Activated T-cell treated with anti-CD3 and anti-CD28 coated beads for 48 hours (primary cell): Measurements from ENCODE around the gene USP20.
A peak's percentile ranks its signal among the peaks of the same experiment; 100 is the strongest.

Experiments used
- DNase-seq: peaks from one replicate; pipeline ENCODE4 v3.0.0-alpha.2; 2020; ENCODE audit warnings: low read depth

The USP20 gene

DNA sequence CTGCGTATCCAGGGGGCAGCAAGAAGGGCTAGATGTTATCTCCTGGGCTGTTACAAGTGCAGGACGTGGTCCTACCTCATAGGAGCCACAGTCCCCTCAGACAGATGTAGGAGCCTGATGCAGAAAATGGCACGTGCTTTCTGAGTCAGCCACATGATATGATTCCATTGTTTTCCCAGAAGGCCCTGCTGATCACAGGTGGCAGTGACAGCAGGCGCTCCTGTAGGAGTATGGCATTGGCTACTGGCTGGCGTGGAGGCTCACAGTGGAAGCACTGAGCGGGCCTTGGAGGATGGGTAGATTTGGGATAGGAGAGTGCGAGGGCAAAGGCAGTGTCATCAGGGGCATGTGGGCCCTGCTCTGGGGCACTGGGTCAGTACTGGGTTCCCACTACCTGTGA, 21.9 kb downstream of the USP20 start:
- no peak for DNase-seq

DNA sequence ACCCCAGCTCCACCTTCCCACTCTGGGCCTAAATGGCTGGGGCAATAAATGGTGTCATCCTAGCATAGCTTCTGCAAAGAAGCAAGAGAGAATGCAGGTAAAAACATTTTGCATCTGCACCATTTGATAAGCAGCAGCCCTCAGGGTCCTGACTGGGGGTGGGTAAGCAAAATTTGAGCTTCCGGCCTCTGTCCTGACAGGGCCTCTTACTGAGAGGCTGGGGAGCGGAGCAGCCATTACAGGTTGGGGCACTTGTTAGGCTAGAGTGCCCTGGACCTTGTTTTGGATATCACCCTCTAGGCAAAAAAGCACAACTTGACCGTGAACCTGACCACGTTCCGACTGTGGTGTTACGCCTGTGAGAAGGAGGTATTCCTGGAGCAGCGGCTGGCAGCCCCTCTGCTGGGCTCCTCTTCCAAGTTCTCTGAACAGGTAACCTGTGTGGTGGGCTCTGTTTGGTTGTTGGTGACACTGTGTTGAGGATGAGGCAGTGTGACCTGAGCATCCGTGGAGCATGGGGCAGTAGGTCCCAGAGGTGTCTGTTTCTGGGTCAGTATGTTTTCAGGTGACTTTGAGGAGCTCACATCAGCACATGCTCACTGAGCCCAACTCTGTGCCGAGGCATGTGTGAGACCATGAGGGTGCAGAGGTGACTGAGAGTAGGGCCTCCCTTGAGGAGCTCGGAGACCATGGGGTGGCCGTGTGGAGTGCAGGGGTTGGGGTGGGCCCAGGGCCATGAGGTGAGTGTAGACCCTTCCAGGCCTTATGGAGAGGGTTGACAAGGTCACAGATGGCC, 23.1 kb downstream of the USP20 start:
- no peak for DNase-seq

DNA sequence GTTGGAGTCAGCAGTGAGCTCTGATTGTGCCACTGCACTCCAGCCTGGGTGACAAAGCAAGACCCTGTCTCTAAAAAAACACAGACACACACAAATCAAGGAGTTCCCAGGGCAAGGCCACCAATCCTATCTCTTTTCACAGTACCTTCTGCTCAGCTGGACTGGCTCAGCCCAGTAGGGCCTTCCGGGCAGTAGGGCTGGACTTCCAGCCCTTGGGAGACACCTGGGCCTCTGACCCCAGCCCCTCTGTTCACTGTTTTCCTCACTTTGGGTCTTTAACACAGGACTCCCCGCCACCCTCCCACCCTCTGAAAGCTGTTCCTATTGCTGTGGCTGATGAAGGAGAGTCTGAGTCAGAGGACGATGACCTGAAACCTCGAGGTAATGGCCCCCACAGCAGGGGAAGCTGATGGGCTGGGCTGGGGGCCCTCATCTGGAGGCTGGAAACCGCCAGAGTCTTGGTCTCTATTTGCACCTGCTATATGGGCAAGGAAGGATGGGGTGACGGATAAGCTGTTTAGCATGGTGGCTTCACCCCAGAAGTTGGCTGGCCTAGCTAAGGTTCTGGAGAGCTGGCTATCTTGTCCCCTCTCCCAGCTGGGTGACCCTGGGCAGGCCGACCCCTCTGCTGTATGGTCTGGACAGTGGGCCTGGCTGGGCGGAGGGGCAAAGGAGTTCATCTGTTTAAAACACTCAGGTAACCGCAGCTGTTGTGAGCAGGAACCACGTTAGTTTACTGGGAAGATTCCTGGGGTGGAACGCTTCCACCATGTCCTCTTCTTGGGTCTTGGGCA, 25.6 kb downstream of the USP20 start:
- no peak for DNase-seq

DNA sequence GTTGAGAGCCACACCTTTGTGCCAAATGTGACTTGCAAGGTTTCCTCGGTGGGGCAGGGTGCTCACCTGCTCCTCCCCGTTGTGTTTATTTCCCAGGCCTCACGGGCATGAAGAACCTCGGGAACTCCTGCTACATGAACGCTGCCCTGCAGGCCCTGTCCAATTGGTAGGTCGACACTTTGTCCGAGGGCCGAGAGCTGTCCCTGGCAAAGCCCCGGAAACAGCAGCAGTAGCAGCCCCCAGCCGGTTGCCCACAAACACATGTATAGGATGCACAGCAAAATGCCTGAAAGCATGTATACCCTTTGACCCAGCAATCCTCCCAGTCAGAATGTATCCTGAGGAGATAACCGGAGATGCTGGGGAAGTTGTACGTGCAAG, 26.2 kb downstream of the USP20 start:
- no peak for DNase-seq

DNA sequence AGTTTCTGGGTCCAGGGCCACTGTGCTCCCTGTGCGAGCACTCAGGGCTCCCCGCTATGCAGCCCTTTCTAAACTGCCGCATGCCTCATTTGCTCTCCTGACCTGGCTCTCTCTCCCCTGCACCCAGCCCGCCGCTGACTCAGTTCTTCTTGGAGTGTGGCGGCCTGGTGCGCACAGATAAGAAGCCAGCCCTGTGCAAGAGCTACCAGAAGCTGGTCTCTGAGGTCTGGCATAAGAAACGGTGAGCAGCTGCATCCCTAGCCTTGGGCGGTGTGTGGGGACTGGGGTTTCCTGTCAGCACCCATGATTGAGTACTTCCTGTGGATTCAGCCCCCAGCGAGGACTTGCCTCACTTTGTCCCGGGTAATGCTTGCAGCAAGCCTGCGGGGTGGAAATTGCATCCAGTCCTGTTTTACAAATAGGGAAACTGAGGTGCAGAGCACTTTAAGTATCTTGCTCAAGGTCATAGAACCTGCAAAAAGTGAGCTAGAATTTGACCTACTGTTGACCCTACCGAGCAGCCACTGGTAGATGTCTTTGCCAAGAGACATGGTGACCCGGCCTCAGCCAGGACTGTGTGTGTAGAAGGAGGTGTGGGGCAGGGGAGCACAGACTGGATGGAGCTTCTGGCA, 27.9 kb downstream of the USP20 start:
- peak; percentile 66 for DNase-seq

DNA sequence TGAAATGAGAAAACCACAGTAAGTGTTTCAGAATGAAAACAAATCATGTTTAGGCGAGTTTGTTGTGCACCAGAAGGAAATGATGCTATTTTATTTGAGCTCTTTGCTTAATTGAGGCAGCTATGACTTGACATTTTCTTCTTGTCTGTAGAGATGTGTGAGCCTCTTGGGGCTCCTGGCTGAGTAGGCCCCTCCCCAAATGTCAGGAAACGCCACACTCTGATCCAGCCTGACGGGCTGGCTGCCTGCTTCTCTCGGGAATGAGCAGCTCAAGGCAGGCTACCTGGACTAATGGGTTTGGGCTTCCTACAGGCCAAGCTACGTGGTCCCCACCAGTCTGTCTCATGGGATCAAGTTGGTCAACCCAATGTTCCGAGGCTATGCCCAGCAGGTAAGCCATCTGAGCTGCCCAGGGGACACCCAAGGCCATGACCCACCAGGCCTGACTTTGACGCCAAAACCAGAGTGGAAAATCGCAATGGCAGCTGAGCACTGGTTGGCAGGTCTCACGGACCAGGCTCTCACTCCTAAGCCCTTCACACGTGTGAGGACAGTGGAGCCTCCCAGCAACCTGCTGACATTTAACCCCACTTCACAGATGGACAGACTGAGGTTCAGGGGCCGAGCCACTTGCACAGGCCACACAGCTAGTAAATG, 29.9 kb downstream of the USP20 start:
- no peak for DNase-seq

DNA sequence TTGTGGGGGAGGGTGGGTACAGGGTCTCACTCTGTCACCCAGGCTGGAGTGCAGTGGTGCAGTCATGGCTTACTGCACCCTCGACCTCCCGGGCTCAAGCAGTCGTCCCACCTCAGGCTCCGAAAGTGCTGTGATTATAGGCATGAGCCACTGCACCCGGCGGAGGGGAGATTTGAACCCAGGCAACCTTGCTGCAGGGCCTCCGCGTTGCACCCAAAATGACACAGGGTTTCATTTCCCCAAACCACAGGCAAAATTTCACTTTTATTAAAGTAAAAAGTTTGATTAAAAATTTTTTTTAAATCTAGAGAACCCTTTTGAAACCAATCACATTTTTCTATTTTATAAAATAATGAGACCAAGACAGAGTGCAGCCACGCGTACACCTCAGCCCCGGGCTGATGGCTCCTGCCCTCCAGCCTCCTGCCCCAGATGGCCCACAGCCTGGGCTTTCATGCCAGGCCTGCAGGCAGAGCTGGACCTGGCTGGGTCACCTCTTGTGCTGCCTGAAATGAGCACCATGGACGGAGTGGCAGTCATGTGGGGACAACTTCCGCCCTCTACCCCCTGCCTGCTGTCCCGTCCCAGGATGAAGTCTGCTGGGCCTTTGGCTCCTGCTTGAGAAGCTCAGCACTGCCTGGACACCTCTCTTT, 30.5 kb downstream of the USP20 start:
- no peak for DNase-seq

DNA sequence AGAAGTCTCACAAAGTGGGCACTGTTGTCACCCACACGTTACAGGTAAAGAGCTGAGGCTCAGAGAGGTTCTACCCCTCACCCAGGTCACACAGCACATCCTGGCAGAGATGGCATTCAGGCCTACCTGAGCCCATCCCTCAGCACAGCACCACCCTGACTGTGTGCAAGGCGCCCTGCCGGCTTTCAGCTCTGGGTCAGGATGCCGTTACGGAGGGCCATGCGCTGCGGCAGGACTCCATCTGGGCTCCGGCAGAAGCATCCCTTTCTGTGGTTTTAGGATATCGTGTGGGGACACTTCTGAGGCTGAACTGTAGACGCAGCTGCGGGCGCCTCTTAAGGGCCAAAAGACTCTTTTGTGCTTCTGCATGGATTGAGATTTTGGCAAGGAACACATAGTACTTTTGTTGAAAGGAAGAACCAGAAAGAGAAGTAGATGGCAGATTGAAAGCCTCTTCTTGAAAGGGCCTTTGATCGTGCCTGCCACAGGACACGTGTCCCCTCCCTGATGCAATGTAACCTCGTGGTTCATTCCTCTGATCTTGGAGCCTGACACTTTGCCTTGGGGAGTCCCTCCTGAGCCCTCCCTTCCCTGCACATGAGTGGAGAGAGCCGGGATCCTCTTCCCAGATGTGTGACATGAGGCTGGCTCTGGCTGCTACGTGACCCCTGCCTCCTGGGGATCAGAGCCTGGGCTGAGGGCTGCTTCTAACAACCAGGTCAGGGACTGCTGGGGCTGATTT, 31.3 kb downstream of the USP20 start:
- no peak for DNase-seq

DNA sequence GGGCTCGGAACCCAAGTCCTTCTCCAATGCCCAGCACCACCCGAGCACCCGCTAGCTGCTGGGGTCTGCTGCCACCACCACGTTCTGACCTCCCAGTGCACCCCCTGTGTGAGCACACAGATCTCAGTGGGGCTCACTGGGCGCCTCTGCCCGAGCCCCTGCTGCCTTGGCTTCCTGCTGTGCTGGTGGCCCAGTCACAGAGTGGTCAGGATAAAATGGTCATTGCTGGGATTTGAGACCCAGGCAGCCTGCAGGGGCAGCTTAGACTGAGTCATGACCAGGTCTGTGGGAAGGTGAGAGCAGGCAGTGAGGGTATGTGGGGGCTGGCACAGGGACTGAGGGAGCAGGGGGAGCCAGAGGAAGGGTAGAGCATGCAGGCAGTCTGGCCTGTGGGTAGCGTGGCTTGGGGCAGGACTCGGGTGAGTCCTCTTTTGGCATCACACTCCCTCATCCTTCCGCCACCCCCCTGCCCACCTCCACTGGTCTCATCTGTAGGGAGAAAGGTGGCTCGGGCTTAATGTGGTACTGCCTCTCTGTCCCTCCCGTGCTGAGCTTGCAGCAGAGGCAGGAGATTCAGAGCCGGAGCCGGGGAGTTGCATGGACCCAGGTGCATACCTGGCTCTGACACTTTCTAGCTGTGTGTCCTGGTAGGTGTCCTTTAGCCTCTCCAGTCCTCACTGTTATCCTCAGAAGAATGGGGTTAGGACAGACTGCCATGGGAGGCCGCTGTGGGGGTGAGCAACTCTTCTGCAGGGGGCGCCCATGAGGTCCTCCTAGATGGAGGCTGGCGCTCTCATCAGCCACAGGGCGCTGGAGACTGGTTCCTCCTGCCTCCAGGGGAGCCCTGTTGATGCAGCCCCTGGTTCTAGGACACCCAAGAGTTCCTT, 32.1 kb downstream of the USP20 start:
- DNase-seq: peak; percentile 32

DNA sequence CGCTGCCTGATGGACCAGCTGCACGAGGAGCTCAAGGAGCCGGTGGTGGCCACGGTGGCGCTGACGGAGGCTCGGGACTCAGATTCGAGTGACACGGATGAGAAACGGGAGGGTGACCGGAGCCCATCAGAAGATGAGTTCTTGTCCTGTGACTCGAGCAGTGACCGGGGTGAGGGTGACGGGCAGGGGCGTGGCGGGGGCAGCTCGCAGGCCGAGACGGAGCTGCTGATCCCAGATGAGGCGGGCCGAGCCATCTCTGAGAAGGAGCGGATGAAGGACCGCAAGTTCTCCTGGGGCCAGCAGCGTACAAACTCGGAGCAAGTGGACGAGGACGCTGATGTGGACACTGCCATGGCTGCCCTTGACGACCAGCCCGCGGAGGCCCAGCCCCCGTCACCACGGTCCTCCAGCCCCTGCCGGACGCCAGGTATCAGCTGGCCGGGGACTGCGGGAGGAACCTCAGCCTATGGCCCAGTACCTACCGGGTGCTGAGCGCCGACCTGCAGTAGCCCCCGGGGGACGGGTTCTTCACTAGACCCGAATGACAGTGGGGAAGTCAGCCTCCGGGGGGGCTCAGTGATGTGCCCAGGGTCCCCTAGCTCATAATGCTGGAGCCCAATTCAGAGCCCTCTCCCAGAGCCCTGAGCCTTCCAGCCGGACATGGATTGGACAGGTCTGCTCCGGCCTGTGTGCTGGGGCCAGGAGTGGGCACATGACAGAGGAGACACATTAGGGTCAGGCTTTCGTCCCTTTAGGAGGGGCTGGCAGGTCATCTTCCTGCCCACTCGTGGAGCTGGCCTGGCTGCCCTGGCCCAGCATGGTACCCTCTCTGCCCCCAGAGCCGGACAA, 33.0 kb downstream of the USP20 start:
- no peak for DNase-seq

DNA sequence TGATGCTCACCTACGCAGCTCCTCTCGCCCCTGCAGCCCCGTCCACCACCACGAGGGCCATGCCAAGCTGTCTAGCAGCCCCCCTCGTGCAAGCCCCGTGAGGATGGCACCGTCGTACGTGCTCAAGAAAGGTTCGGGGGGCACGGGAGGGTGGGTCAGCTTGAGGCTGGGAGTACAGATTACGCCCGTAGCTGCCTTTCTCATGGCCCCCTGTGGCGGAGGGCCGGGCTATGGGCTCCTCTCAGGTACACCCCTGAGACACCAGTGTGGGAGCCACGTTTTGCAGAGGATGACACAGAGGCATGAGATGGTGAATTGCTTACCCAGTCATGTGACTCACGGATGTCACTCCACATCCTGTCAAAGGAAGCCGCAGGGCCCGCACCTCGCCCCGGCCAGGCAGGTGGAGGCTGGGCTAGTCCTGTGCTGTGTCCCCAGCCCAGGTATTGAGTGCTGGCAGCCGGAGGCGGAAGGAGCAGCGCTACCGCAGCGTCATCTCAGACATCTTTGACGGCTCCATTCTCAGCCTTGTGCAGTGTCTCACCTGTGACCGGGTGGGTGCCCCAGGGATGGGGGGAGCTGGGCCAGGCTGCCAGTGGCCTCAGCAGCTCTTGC, 33.7 kb downstream of the USP20 start:
- DNase-seq: peak; percentile 75

DNA sequence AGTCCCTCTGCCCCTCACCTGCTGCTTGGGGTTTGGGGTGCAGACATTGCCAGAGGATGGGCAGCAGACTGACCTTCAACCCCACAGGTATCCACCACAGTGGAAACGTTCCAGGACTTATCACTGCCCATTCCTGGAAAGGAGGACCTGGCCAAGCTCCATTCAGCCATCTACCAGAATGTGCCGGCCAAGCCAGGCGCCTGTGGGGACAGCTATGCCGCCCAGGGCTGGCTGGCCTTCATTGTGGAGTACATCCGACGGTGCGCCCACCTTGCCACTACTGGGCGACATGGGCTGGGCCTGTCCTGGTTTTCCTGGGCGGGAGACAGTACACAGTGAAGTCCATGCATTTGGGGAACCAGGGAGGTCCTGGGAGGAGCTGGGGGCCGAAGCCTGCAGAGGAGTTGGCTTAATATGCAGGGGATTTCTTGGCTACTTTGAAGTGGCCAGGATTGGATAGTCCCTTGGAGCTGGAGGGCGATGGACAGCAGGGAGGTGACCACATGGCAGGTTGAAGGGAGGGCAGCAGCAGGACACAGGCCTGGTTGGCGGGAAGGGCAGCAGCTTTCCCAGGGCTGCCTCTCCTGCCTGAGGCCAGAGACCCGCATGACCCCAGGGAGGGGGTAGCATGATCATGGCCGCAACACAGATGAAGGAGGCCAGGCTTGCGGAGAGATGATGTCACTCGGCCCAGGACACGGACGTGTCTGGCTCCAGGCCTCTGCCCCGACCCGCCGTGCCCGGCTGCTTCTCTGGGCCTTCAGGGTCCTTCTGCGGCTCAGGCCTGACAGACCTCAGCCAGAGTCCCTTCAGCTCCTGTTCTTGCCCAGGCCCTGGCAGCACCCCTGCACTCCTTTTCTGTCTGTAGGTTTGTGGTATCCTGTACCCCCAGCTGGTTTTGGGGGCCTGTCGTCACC, 34.6 kb downstream of the USP20 start:
- DNase-seq: no peak

DNA sequence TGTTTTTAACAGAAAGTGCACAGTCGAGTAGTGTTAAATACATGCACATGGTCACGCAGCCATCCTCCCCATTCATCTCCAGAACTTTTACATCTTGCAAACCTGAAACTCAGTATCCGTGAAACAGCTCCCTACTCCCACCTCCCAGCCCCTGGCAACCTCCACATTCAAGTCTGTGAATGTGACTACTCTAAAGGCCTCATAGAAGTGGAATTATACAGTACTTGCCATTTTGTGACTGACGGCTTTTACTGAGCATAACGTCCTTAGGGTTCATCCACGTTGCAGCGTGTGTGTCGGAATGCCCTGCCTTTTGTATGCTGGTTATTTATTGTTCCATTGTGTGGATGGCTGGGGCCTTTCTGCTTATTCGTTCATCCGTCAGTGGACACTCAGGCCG, 35.8 kb downstream of the USP20 start:
- no peak for DNase-seq

DNA sequence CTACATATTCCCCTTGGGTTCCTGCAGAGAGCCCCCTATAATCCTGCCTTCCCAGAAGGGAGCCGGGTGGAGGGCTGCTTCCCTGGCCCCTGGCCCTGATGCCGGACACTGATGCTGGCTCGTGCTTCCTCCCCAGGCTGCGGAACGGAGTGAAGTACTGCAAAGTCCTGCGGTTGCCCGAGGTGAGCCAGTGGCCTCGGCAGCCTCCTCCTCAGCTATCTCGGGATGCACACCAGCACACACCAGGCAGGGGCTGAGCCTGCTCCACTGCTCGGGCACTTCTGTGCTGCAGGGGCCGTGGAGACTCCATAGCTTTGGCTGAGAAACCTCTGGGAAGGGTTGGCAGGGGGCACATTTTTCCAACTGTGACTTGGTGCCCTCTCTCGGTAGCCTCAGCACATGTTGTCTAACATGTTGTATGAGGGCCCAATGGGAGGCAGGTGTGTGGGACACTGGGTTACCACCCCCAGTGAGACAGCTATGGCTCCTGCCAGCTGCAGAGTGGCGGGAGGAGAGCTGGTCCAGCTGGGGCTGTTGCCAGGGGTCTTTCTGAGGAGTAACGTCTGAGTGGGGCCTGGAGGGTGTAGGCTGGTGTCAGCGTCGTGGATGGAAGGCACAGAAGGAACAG, 38.4 kb downstream of the USP20 start:
- no peak for DNase-seq

DNA sequence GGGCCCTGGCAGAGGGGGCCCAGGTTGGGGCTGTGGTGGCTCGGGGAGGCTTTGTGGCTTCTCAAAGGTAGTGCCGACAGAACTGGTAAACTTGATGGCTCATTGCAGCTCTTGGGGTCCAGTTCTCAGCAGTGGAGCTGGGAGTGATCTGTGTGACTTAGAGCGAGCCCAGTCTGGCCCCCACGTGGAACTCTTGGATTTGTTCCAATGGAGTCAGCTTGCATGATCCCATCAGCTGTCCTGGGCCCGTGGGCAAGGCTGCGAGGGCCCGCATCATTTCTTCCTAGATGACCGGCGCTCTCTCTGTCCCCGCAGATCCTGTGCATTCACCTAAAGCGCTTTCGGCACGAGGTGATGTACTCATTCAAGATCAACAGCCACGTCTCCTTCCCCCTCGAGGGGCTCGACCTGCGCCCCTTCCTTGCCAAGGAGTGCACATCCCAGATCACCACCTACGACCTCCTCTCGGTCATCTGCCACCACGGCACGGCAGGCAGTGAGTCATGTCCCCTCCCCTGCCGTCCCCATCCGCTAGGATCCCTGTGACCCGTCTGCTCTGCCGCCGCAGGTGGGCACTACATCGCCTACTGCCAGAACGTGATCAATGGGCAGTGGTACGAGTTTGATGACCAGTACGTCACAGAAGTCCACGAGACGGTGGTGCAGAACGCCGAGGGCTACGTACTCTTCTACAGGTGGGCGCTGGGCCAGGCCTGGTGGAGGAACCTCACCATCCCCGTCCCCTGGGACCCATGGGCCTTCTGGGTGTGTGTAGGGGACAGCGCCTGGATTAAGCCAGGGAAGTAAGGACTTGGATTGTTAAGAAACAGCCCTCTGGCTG, 39.2 kb downstream of the USP20 start:
- no peak for DNase-seq

DNA sequence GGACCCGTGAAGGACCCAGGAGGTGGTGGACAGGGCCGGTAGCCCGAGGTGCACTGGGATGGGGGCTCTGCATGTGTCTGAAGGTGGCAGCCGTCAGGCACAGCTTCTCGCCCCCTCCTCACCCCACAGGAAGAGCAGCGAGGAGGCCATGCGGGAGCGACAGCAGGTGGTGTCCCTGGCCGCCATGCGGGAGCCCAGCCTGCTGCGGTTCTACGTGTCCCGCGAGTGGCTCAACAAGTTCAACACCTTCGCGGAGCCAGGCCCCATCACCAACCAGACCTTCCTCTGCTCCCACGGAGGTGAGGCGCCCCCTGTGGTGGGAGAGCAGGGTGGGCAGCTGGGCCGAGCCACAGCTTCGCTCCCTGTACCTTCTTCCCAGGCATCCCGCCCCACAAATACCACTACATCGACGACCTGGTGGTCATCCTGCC, 39.9 kb downstream of the USP20 start:
- DNase-seq: no peak
